OCI-M2 (cell line): ENCODE results near the gene CCR2.
A peak's percentile ranks its signal among the peaks of the same experiment; 100 is the strongest.
"Not testable (repeated sequence)": the region's sequence is repeated elsewhere in the genome, so short reads cannot be mapped to it uniquely, and the experiment has no call there.

Experiments
- DNase-seq: peaks from one replicate; lab custom pipeline; 2025; ENCODE audit not compliant: unreplicated experiment; lab: John Stamatoyannopoulos, UW

CCR2 gene

DNA sequence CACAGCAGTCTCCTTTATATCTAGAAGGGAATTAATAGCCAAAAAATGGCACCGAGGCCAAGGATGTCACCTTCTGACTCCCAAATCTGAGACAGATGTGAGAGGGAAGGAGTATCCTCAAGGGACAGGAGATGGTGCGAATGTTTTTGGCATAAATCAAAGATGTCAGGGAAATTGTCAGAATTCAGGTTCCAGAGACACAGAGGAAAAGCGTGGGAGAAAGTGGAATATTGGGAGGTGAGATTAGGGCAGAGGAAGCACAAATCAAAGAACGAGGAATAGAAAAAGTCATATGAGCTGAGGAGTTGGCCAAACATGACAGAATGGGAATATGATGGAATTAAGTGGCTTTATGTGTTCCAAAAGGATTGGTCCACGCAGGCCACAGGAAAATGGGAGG lies 46.9 kb downstream of the CCR2 start:
- DNase-seq, result no peak

DNA sequence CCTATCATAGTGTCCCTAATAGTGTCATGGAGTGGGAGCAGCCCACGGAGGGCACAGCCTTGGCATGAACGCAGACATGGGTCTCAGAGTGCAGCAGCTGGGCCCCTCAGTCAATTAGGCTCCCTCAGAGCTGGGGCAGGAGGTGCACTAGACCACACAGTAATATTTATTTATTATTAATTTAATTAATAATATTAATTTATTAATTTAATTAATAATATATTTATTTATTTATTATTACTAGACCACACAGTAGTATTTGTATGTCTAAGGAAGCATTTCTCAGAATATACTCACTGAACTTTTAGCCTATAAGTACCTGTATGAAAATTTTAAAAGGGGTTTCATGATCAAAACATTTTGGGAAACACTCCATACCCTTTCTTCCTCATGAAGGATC lies 47.7 kb downstream of the CCR2 start:
- no peak for DNase-seq

- DNase-seq, result not testable (repeated sequence)
Measured at GRCh38 chr3:46402902-46403301, 49.0 kb downstream of the CCR2 start.

GRCh38 chr3:46405301-46406019 lies 51.5 kb downstream of the CCR2 start:
- DNase-seq, result no peak

- DNase-seq, result no peak
Measured at GRCh38 chr3:46406443-46406787, 52.5 kb downstream of the CCR2 start.

GRCh38 chr3:46406788-46407611 lies 53.1 kb downstream of the CCR2 start, which contains the start of the genes CCR5AS and CCRL2:
Gene CCR5AS, minus strand, starts transcription at chr3:46407066.
Gene CCRL2, plus strand, starts transcription at chr3:46407259. Its CDS starts 821 bp downstream, at chr3:46408080.
- peak; percentile 8 for DNase-seq

- no peak for DNase-seq
Measured at GRCh38 chr3:46407970-46408369, 54.1 kb downstream of the CCR2 start.

DNA sequence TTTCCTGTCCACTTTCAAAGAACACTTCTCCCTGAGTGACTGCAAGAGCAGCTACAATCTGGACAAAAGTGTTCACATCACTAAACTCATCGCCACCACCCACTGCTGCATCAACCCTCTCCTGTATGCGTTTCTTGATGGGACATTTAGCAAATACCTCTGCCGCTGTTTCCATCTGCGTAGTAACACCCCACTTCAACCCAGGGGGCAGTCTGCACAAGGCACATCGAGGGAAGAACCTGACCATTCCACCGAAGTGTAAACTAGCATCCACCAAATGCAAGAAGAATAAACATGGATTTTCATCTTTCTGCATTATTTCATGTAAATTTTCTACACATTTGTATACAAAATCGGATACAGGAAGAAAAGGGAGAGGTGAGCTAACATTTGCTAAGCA lies 54.9 kb downstream of the CCR2 start:
- no peak for DNase-seq

DNA sequence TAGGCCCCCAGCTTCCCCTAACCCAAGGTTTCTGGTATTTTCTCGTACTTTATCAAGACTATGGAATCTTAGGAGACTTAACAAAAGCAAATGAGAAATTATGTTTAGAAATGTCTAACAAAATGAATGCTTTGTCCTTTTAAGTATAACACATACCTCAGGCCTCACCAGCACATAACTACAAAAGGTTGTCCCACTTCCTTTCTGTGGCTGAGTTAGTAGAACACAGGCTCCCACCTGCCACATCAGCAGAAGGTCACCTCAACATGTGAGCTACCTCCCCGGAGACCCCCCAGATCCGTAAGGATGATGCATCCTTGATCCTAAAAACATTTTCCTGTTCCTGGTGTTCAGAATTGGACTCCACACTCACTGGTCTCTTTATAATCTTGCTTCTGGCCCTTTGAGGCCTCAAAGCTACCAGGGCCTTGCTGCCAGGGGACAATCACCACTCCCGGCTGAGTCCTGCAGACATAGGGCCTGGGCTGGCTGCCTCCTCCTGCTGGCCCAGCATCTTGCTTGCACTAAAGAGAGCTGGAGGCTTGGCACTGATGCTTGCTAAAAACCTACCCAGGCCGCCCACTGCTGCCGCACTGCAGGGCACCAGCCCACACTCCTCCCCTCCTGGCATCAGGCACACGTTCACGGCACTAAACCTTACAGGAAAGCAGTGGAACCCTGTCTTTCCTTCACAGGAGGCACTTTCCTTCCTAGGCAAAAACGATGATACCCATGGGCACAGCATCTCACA lies 56.0 kb downstream of the CCR2 start:
- DNase-seq, result no peak
